Measurements from ENCODE around the gene EEF1E1. TPM values are rescaled to one million over a fixed set of nuclear protein-coding genes. Genes with fewer than 3 reads are reported as not detected.

The EEF1E1 gene
- total and polyA plus RNA-seq, 9 of the 15 experiments (the other 6 are each of a cell fraction or from before 2014, with no cell fraction given), result 135 to 1,355 (median 327) TPM

GRCh38 chr6:8102122-8102958 lies at the start of gene EEF1E1 (continued):
- TF ChIP-seq RCOR1 (IDR thresholded peaks at IDR 0.05; ENCODE audit: borderline replicate concordance in 1 of 2, low read depth in 2 of 2, low read length in 2 of 2), result no peak
- TF ChIP-seq CREBBP (IDR thresholded peaks at IDR 0.05; ENCODE audit: low read depth, low read length), result no peak
- TF ChIP-seq ILF3 (IDR thresholded peaks at IDR 0.05; ENCODE audit: borderline replicate concordance), result no peak
- no peak for TF ChIP-seq RBM39 (optimal IDR thresholded peaks at IDR 0.05; ENCODE audit: low read depth, low read length)
- no peak for TF ChIP-seq ZSCAN32 (CRISPR knock-in tag; IDR thresholded peaks at IDR 0.05)
- TF ChIP-seq FIP1L1 (IDR thresholded peaks at IDR 0.05; ENCODE audit: low read depth, low read length, poor library complexity, severe bottlenecking), result no peak
- no peak for TF ChIP-seq RBM34 (IDR thresholded peaks at IDR 0.05; ENCODE audit: borderline replicate concordance, insufficient read depth, low read length)
- TF ChIP-seq RBM22 (IDR thresholded peaks at IDR 0.05; ENCODE audit: low read depth, low read length, poor library complexity, severe bottlenecking), result no peak
- no peak for TF ChIP-seq EGR1 (conservative IDR thresholded peaks at IDR 0.05)
- no peak for TF ChIP-seq KAT7 (CRISPR knock-in tag; IDR thresholded peaks at IDR 0.05; ENCODE audit: borderline replicate concordance)
- TF ChIP-seq MAFG (tag; conservative IDR thresholded peaks at IDR 0.05), result no peak
- no peak for TF ChIP-seq KLF1 (tag; IDR thresholded peaks at IDR 0.05)
- TF ChIP-seq ZNF184 (CRISPR knock-in tag; IDR thresholded peaks at IDR 0.05), result no peak
- TF ChIP-seq ZNF79 (CRISPR knock-in tag; IDR thresholded peaks at IDR 0.05; ENCODE audit: low read depth), result no peak
- TF ChIP-seq THRA (IDR thresholded peaks at IDR 0.05), result no peak
- no peak; the same call in 1 of the 2 replicates for TF ChIP-seq THRB (CRISPR knock-in tag; conservative IDR thresholded peaks at IDR 0.05)
- TF ChIP-seq ATF7 (IDR thresholded peaks at IDR 0.05), result peak; percentile 59; the same call in 1 of the 2 replicates
- TF ChIP-seq THAP7 (CRISPR knock-in tag; IDR thresholded peaks at IDR 0.05), result no peak
- TF ChIP-seq ZNF830 (CRISPR knock-in tag; IDR thresholded peaks at IDR 0.05), result no peak
- TF ChIP-seq ZNF354B (CRISPR knock-in tag; IDR thresholded peaks at IDR 0.05), result no peak
- peak; percentile 79 for TF ChIP-seq CXXC5 (CRISPR knock-in tag; IDR thresholded peaks at IDR 0.05)
- TF ChIP-seq RBFOX2 (IDR thresholded peaks at IDR 0.05; ENCODE audit: low read depth, low read length), result peak; percentile 99
- TF ChIP-seq TEAD4 (IDR thresholded peaks at IDR 0.05; ENCODE audit: low read length), result peak; percentile 24
- TF ChIP-seq TEAD4 (CRISPR knock-in tag; IDR thresholded peaks at IDR 0.05; ENCODE audit: borderline replicate concordance), result no peak
- no peak for TF ChIP-seq ZNF696 (CRISPR knock-in tag; conservative IDR thresholded peaks at IDR 0.05)
- no peak for TF ChIP-seq BDP1 (IDR thresholded peaks at IDR 0.05; ENCODE audit: insufficient read depth, insufficient read length)
